Hepatocyte (in vitro differentiated cells): ENCODE results near the gene IFT88. TPM values are rescaled to one million over a fixed set of nuclear protein-coding genes. Genes with fewer than 3 reads are reported as not detected.

Source experiments
- DNase-seq: peaks from one replicate; pipeline ENCODE4 v3.0.0-alpha.2; 2016; ENCODE audit warnings: low spot score
- H2AFZ ChIP-seq: fragments of 200-600 bp; sonication (generic); 2 replicates; pipeline ENCODE4 v1.6.0; 2016; ENCODE audit warnings: antibody characterized with exemption, mild to moderate bottlenecking
- H3K27ac ChIP-seq: fragments of 200-600 bp; sonication (generic); 2 replicates; pipeline ENCODE4 v1.5.1; 2016; ENCODE audit warnings: mild to moderate bottlenecking
- H3K27me3 ChIP-seq: fragments of 200-600 bp; sonication (generic); 2 replicates; pipeline ENCODE4 v1.6.1; 2016
- H3K36me3 ChIP-seq: fragments of 200-600 bp; sonication (generic); replicated peaks from 2 replicates; pipeline ENCODE4 v1.5.1; 2016; ENCODE audit warnings: low read depth; ENCODE audit not compliant: insufficient read depth
- H3K4me1 ChIP-seq: fragments of 200-600 bp; sonication (generic); 2 replicates; pipeline ENCODE4 v1.5.1; 2016; ENCODE audit warnings: mild to moderate bottlenecking, moderate library complexity; ENCODE audit not compliant: insufficient read depth
- H3K4me2 ChIP-seq: fragments of 200-600 bp; sonication (generic); 2 replicates; pipeline ENCODE4 v1.6.0; 2016
- H3K4me3 ChIP-seq: fragments of 200-600 bp; sonication (generic); 2 replicates; pipeline ENCODE4 v1.5.1; 2016; ENCODE audit warnings: mild to moderate bottlenecking
- H3K79me2 ChIP-seq: fragments of 200-600 bp; sonication (generic); 2 replicates; pipeline ENCODE4 v1.6.0; 2017; ENCODE audit warnings: mild to moderate bottlenecking
- H3K9me2 ChIP-seq: fragments of 200-600 bp; sonication (generic); replicated peaks from 2 replicates; pipeline ENCODE4 v1.6.0; 2017; ENCODE audit warnings: mild to moderate bottlenecking; ENCODE audit not compliant: insufficient read depth
- H3K9me3 ChIP-seq: fragments of 200-600 bp; sonication (generic); 2 replicates; pipeline ENCODE4 v1.5.1; 2016; ENCODE audit warnings: low read depth, mild to moderate bottlenecking
- H4K20me1 ChIP-seq: fragments of 200-600 bp; sonication (generic); 2 replicates; pipeline ENCODE4 v1.6.0; 2016; ENCODE audit warnings: mild to moderate bottlenecking; ENCODE audit not compliant: insufficient read depth, poor library complexity, severe bottlenecking
- CTCF ChIP-seq: fragments of 200-600 bp; sonication (generic); IDR thresholded peaks from 2 replicates; pipeline ENCODE4 v1.5.1; 2016; ENCODE audit warnings: antibody characterized with exemption, mild to moderate bottlenecking; ENCODE audit not compliant: poor library complexity
- EZH2 ChIP-seq: fragments of 200-600 bp; sonication (generic); IDR thresholded peaks from 2 replicates; pipeline ENCODE4 v1.6.1; 2016; ENCODE audit warnings: antibody characterized with exemption, mild to moderate bottlenecking, borderline replicate concordance
- EZH2phosphoT487 ChIP-seq: fragments of 200-600 bp; sonication (generic); IDR thresholded peaks from one replicate; pipeline ENCODE4 v1.6.1; 2018; ENCODE audit warnings: antibody characterized with exemption, mild to moderate bottlenecking, low read depth, moderate library complexity; ENCODE audit not compliant: unreplicated experiment, severe bottlenecking
- WGBS: methylation state at CpG from one replicate; pipeline ENCODE4 v1.1.6; 2016; ENCODE audit warnings: low lambda C conversion rate; ENCODE audit errors: missing lambda C conversion rate; 5-methylcytosine and 5-hydroxymethylcytosine counted together
- polyA plus RNA-seq: library from polyadenylated mRNA; unstranded; fragments of >200 nt; fragmentation: Nextera tagmentation; extraction: Ambion mirVana; gene quantifications from 2 replicates; pipeline ENCODE4 v1.2.1, GENCODE V29; 2016
- total RNA-seq: library from RNA; depleted of rRNA; stranded (reverse); fragments of >200 nt; gene quantifications from 2 replicates; pipeline ENCODE4 v1.2.3, GENCODE V29; 2014

Gene IFT88
- total and polyA plus RNA-seq, 2 experiments from 2014 or later, result 9.2 to 19.2 TPM

GRCh38 chr13:20727856-20728255 lies 160.9 kb downstream of the IFT88 start:
- H3K4me2 ChIP-seq, result no peak overlapping the region
- TF ChIP-seq EZH2 (no peak), EZH2phosphoT487 (no peak), CTCF (no peak)
- no peaks in the 10 kb centered on the region for H3K9me2 ChIP-seq
- no peak overlapping the region for H2AFZ ChIP-seq
- H3K27ac ChIP-seq, result no peak overlapping the region
- H4K20me1 ChIP-seq, result no peaks in the 10 kb centered on the region
- H3K4me3 ChIP-seq, result no peak overlapping the region
- 84% methylated on average over 6 of the region's 6 CpGs for WGBS
- no peaks in the 10 kb centered on the region for H3K9me3 ChIP-seq
- no peaks in the 10 kb centered on the region for H3K79me2 ChIP-seq
- DNase-seq, result no peak
- H3K27me3 ChIP-seq, result peaks cover under 1% of the 10 kb centered on the region
- H3K36me3 ChIP-seq, result no peaks in the 10 kb centered on the region
- H3K4me1 ChIP-seq, result no peaks in the 10 kb centered on the region

- H3K4me2 ChIP-seq, result no peak overlapping the region
- no peak overlapping the region for H3K27ac ChIP-seq
- no peak overlapping the region for H3K4me3 ChIP-seq
- H3K9me2 ChIP-seq, result no peaks in the 10 kb centered on the region
- DNase-seq, result no peak
- no peak overlapping the region for H2AFZ ChIP-seq
- WGBS, result 86% methylated on average over 14 of the region's 14 CpGs
- H3K27me3 ChIP-seq, result no peaks in the 10 kb centered on the region
- H4K20me1 ChIP-seq, result no peaks in the 10 kb centered on the region
- H3K4me1 ChIP-seq, result no peaks in the 10 kb centered on the region
- H3K79me2 ChIP-seq, result no peaks in the 10 kb centered on the region
- TF ChIP-seq EZH2phosphoT487 (no peak), CTCF (no peak), EZH2 (no peak)
- no peaks in the 10 kb centered on the region for H3K36me3 ChIP-seq
- no peaks in the 10 kb centered on the region for H3K9me3 ChIP-seq
Measured at GRCh38 chr13:20728579-20729311, 161.8 kb downstream of the IFT88 start.

- no peaks in the 10 kb centered on the region for H3K9me3 ChIP-seq
- H3K4me2 ChIP-seq, result no peak overlapping the region
- TF ChIP-seq EZH2phosphoT487, result no peak
- no peak for TF ChIP-seq CTCF
- no peak for TF ChIP-seq EZH2
- H3K27me3 ChIP-seq, result no peaks in the 10 kb centered on the region
- no peak overlapping the region for H3K4me3 ChIP-seq
- no peaks in the 10 kb centered on the region for H3K36me3 ChIP-seq
- 96% methylated on average over 33 of the region's 33 CpGs for WGBS
- H3K4me1 ChIP-seq, result no peaks in the 10 kb centered on the region
- no peaks in the 10 kb centered on the region for H4K20me1 ChIP-seq
- H3K79me2 ChIP-seq, result no peaks in the 10 kb centered on the region
- H3K9me2 ChIP-seq, result no peaks in the 10 kb centered on the region
- no peak overlapping the region for H2AFZ ChIP-seq
- no peak for DNase-seq
- no peak overlapping the region for H3K27ac ChIP-seq
Measured at GRCh38 chr13:20729633-20730585, 163.0 kb downstream of the IFT88 start.
